ENCODE results near the gene DDAH1.

- TF ChIP-seq CTCF (IDR thresholded peaks at IDR 0.05), result no peak
- TF ChIP-seq POLR2A (IDR thresholded peaks at IDR 0.05), result no peak
These were observed 37.2 kb upstream of the DDAH1 start for GRCh38 chr1:85502171-85502570.

Data from body of pancreas (tissue), 4 donors.